Esophagus (tissue), 2 donors: ENCODE data around the gene RHOB. TPM values are rescaled to one million over a fixed set of nuclear protein-coding genes. Genes with fewer than 3 reads are reported as not detected.
"Not testable (repeated sequence)": the region's sequence is repeated elsewhere in the genome, so short reads cannot be mapped to it uniquely, and the experiment has no call there.

ENCODE experiments used
- H3K27ac ChIP-seq, 2 donors: one replicate each; pipeline ENCODE4 v1.5.1; 2013; ENCODE audit warnings: low read depth in 2 of 2, mild to moderate bottlenecking in 2 of 2, inconsistent platforms in 1 of 2, low read length in 1 of 2, moderate library complexity in 1 of 2
- H3K27me3 ChIP-seq, 2 donors: one replicate each; pipeline ENCODE4 v1.6.1; 2013; ENCODE audit warnings: low read length in 2 of 2, control low read depth in 1 of 2, mild to moderate bottlenecking in 1 of 2; ENCODE audit not compliant: insufficient read depth in 2 of 2, control insufficient read depth in 1 of 2
- H3K36me3 ChIP-seq, 2 donors: one replicate each; pipeline ENCODE4 v1.6.1; 2013; ENCODE audit warnings: low read length in 1 of 2; ENCODE audit not compliant: control insufficient read depth in 2 of 2, insufficient read depth in 2 of 2
- H3K4me1 ChIP-seq, 2 donors: one replicate each; pipeline ENCODE4 v1.6.1; 2013; ENCODE audit warnings: low read length in 1 of 2; ENCODE audit not compliant: control insufficient read depth in 2 of 2, insufficient read depth in 2 of 2
- H3K4me3 ChIP-seq, 2 donors: one replicate each; pipeline ENCODE4 v1.5.1; 2013; ENCODE audit warnings: low read length in 2 of 2, mild to moderate bottlenecking in 2 of 2, low read depth in 1 of 2, moderate library complexity in 1 of 2
- H3K9me3 ChIP-seq, 2 donors: one replicate each; pipeline ENCODE4 v1.6.1; 2013; ENCODE audit warnings: mild to moderate bottlenecking in 2 of 2, low read depth in 1 of 2, low read length in 1 of 2, moderate library complexity in 1 of 2; ENCODE audit not compliant: control insufficient read depth in 2 of 2, insufficient read depth in 1 of 2
- WGBS, 2 donors: extraction: QIAGEN DNeasy Blood & Tissue Kit; methylation state at CpG; one replicate each; pipeline ENCODE4 v1.1.7; 2013; 5-methylcytosine and 5-hydroxymethylcytosine counted together
- polyA plus RNA-seq, 2 donors: library from polyadenylated mRNA; stranded (reverse); fragments of 200-250 nt; gene quantifications; one replicate each; pipeline ENCODE4 v1.2.3, GENCODE V29; 2013
- donor health status: healthy with polysubstance abuse.
- donor health status: Bipolar disorder and iron deficiency.

Gene RHOB
- polyA plus RNA-seq, 2 donors = 33.4 to 99.3 TPM

DNA sequence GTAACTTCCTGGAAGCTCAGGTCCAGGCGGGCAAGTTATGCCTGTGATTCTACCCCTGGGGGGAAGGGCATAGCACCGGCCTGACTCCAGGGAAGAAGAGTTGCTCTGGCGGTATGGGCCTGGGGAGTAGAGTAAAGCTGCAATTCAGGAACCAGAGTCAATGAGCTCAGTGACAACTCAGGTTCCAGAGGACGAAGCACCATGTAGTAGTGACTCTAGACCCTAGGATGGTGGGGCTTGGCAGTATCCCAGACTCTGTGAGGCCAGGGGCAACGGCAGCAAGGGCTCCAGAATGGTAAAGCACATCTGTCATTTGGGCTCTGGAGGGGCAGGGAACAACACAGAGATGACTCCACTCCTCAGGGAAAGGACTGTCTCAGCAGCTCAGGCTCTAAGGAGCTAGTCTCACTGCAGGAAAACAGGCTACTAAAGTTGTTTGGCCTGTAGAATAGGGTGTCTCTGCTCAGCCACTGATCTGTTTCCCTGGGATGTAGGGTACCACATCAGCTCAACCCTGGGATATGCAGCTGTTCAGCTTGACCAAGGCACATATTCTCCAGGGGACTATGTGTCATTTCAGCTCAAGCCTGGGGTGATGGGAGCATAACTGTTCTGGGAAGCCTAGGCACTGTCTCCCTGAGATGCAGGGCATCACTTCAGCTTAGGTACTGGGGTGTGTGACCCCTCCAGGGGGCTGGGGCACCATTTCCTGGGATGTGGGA, 36.2 kb upstream of the RHOB start:
- H3K4me1 ChIP-seq = peaks cover 0 to 6% of the 10 kb centered on the region in 2 donors
- no peaks in the 10 kb centered on the region for H3K27me3 ChIP-seq
- WGBS, 2 donors = 83% methylated on average over 5 of the region's 5 CpGs
- H3K4me3 ChIP-seq = no peak overlapping the region
- no peaks in the 10 kb centered on the region for H3K36me3 ChIP-seq
- H3K9me3 ChIP-seq = peaks cover 0 to 2% of the 10 kb centered on the region in 2 donors
- H3K27ac ChIP-seq = no peak overlapping the region

DNA sequence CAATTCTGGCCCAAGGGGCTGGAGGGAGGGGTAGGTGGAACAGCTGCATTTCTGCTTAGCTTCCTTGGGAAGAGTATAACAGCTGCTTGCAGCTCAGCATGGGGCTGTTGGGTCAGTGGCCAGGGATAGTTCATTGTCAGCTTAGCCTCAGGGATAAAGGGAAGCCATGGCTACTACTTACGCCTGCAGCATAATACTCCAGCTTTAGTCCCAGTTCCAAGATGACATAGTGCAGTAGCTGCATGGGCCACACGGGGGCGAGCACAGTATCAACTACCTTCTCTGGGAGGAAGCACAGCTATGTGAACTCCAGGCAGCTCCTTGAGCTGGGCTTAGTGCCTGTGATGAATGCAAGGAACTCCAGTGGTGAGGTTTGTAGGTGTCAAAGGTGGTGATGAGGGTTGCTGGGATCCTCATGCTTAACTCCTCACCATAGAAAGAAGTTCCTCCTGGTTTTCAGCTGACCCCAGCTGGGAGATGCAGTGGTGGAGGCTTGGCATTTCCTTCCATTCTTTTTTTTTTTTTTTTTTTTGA, 35.4 kb upstream of the RHOB start:
- Histone ChIP-seq H3K27ac (peak overlapping the region in 1 of 2 donors; percentile 15), H3K27me3 (no peaks in the 10 kb centered on the region), H3K9me3 (peaks cover 0 to 2% of the 10 kb centered on the region in 2 donors), H3K4me3 (no peak overlapping the region), H3K4me1 (peaks cover 0 to 6% of the 10 kb centered on the region in 2 donors), H3K36me3 (no peaks in the 10 kb centered on the region)
- 15 to 28% methylated on average over 3 of the region's 3 CpGs for WGBS, 2 donors

DNA sequence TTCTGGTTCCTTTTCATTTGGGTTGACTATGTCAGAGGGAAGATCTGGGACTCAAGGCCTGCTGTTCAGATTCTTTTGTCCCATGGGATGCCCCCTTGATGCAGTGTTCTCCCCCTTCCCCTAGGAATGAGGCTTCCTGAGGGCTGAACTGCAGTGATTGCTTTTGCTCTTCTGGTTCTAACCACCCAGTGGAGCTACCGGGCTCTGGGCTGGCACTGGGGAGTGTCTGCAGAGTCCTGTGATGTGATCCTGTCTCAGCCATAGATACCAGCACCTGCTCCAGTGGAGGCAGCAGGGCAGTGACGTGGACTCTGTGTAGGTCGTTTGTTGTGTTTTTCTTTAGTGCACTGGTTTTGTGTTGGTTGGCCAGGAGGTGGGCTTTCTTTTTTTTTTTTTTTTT, 32.1 kb upstream of the RHOB start:
- Histone ChIP-seq H3K9me3 (peaks cover 0 to 2% of the 10 kb centered on the region in 2 donors), H3K27me3 (no peaks in the 10 kb centered on the region), H3K4me3 (no peak overlapping the region), H3K36me3 (no peaks in the 10 kb centered on the region), H3K27ac (no peak overlapping the region), H3K4me1 (peaks cover 0 to 6% of the 10 kb centered on the region in 2 donors)
- WGBS, 2 donors = 73 to 92% methylated on average over 3 of the region's 3 CpGs

DNA sequence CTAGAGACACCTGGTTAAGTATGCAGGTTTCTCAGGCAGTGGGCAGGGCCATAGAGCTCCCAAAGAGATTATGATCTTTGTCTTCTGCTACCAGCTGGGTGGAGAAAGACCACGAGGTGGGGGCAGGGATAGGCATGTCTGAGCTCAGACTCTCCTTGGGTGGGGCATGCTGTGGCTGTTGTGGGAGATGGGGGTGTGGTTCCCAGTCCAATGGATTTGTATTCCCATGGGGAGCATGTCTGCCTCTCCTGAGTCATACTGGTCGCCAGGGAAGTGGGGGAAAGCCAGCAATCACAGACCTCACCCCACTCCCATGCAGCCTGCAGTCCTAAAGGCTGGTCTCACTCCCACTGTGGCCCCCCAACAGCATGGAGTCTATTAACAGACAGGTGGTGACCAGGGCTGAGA, 31.4 kb upstream of the RHOB start:
- peaks cover 0 to 2% of the 10 kb centered on the region in 2 donors for H3K9me3 ChIP-seq
- H3K27ac ChIP-seq = no peak overlapping the region
- H3K4me1 ChIP-seq = peaks cover 0 to 4% of the 10 kb centered on the region in 2 donors
- no peaks in the 10 kb centered on the region for H3K27me3 ChIP-seq
- no peaks in the 10 kb centered on the region for H3K36me3 ChIP-seq
- H3K4me3 ChIP-seq = no peak overlapping the region
- WGBS, 2 donors = 42 to 44% methylated on average over 2 of the region's 2 CpGs

DNA sequence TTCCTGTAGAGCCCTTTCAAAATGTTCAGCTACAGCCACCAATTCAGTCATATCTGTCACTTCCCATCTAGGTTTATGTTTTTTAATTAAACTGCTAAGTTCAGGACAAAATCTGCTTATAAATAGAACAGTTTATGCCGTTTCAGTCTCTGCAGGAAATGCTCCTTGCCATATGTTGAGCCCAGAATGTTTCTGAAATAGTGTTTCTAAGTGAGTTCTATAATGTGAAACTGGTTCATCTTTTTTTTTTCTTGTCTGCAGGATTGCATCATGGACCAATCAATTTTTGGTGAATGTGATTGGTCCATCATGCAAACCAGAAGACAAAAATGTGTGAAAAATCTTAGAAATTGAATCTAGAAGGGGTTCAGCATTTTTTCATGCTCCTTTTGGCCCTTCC, 30.2 kb upstream of the RHOB start:
- 68 to 69% methylated on average over 1 of the region's 1 CpG for WGBS, 2 donors
- no peaks in the 10 kb centered on the region for H3K36me3 ChIP-seq
- H3K4me3 ChIP-seq = no peak overlapping the region
- no peaks in the 10 kb centered on the region for H3K9me3 ChIP-seq
- H3K4me1 ChIP-seq = peaks cover 0 to 8% of the 10 kb centered on the region in 2 donors
- H3K27me3 ChIP-seq = no peaks in the 10 kb centered on the region
- H3K27ac ChIP-seq = no peak overlapping the region

DNA sequence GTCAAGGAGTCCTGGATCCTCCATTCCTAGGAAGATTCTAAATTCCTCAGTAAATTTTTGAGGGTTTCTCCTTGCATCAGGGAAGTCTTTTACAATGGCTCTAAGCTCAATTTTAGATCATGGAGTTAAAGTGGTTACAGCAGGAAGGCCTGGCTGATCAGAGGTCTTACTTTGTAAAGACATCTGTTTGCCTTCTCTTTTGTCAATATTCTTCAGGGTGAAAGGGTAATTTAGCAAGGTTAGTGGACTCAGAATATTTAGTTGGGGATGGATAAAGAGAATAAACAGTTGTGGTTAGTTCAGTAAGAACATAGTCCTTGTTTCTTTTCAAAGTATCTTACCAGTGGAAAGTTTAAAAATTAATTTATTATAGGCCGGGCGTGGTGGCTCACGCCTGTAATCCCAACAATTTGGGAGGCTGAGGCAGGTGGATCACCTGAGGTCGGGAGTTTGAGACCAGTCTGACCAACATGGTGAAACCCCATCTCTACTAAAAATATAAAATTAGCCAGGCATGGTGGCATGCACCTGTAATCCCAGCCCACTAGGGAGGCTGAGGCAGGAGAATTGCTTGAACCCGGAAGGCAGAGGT, 29.5 kb upstream of the RHOB start:
- not testable (repeated sequence) for H3K36me3 ChIP-seq, H3K27me3 ChIP-seq, H3K27ac ChIP-seq, H3K4me3 ChIP-seq, H3K9me3 ChIP-seq
- H3K4me1 ChIP-seq = peaks cover 3 to 13% of the 10 kb centered on the region in 2 donors
- 92 to 95% methylated on average over 5 of the region's 5 CpGs for WGBS, 2 donors

DNA sequence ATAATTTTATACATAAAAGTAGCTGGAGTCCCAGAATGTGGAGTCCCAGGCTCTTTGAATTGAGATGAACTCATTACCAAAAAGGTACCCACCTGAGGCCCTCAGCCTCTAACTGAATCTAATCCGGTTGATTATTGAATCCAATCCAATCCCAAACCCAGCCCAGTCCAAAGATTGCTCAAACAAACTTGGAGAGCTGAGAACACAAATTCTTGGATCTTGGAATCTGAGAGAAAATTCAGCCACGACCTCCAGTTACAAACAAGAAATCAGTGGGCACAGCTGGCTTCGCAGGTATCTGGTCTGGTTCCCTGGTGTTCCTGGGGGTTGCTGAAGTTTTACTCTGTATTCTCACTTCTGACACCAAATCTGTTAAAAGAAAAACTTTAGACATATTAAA, 28.4 kb upstream of the RHOB start:
- Histone ChIP-seq H3K36me3 (no peaks in the 10 kb centered on the region), H3K9me3 (no peaks in the 10 kb centered on the region), H3K27me3 (no peaks in the 10 kb centered on the region), H3K27ac (peak overlapping the region; percentile 9 to 35), H3K4me1 (peaks cover 3 to 19% of the 10 kb centered on the region in 2 donors), H3K4me3 (no peak overlapping the region)
- 62 to 70% methylated on average over 3 of the region's 3 CpGs for WGBS, 2 donors

DNA sequence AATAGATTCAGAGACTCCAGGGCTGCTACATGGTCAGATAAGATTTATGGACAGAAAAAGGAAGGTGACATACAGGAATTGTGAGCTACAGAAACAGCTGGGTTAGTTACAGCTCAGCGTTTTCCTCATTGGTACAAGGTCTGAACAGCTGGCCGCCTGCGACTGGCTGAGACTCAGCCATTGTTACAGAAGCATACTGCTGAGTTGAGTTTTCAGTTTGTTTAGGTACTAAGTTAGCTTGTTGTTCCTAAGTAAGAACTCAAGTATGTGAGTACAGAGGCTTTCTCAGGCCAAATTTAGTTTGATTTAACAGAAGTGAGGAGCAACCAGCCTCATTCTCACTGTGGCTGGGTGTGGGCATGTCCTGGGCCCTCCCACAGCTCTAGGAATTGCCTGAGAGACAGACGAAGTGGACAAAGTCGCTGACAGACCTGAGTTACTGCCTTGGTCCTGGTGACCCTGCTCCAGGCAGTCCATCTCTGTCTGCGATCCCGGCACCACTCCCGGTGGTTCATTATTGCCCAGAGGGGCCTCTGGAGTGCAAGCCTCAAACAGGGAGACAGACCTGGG, 27.8 kb upstream of the RHOB start:
- H3K4me1 ChIP-seq = peaks cover 3 to 19% of the 10 kb centered on the region in 2 donors
- no peaks in the 10 kb centered on the region for H3K36me3 ChIP-seq
- WGBS, 2 donors = 60 to 66% methylated on average over 8 of the region's 8 CpGs
- no peaks in the 10 kb centered on the region for H3K9me3 ChIP-seq
- no peak overlapping the region for H3K4me3 ChIP-seq
- H3K27ac ChIP-seq = peak overlapping the region in 1 of 2 donors; percentile 69
- H3K27me3 ChIP-seq = no peaks in the 10 kb centered on the region

DNA sequence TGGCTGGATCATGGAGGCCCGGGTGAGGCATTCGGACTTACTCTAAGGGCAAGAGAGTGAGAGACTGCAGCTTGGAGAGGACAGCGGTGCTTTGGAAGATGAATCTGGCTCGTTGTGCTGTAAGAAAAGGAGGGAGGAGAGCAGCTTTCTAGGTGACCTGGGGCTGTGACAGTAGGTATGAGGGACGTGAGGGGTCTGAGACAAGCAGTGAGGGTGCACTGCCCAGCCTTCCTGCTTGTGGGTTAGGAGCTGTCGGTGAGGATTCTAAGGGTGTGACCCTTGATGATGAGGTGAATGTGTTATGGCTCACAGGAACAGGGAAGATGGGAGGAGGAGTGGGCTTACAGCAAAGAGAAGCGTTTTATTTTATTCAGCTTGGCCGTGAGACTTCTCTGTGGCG, 27.1 kb upstream of the RHOB start:
- Histone ChIP-seq H3K4me3 (no peak overlapping the region), H3K27me3 (no peaks in the 10 kb centered on the region), H3K4me1 (peaks cover 9 to 23% of the 10 kb centered on the region in 2 donors), H3K9me3 (no peaks in the 10 kb centered on the region), H3K36me3 (no peaks in the 10 kb centered on the region), H3K27ac (peak overlapping the region in 1 of 2 donors; percentile 53)
- WGBS, 2 donors = 78 to 86% methylated on average over 9 of the region's 9 CpGs
